A673 (cell line): Measurements from ENCODE around the gene RTN4RL1. TPM values are rescaled to one million over a fixed set of nuclear protein-coding genes. Genes with fewer than 3 reads are reported as not detected.

ENCODE experiments used
- BruUV-seq: library from RNA; stranded (reverse); fragments of 400-500 nt; replicated peaks from 2 replicates; lab custom pipeline; 2021; lab: Mats Ljungman, UMichigan
- CTCF ChIA-PET: fragments of 300-600 bp; sonication (Branson Sonifier 250); formaldehyde crosslinking; loops from one replicate; lab custom pipeline; 2022; ENCODE audit warnings: antibody characterized with exemption; lab: Charles Lee
- POLR2A ChIA-PET: fragments of 300-600 bp; sonication (Branson Sonifier 250); formaldehyde crosslinking; loops from one replicate; lab custom pipeline; 2022; ENCODE audit warnings: antibody characterized with exemption; ENCODE audit not compliant: low non-redundant PET; lab: Charles Lee
- DNase-seq: peaks from one replicate; pipeline ENCODE4 v3.0.0-alpha.2; 2015; ENCODE audit warnings: low spot score
- H3K27ac ChIP-seq: fragments of 200-600 bp; sonication (generic); 2 replicates; pipeline ENCODE4 v1.5.1; 2016; ENCODE audit warnings: mixed run types, low read depth, mild to moderate bottlenecking, mixed read lengths, antibody characterized with exemption, low read length; ENCODE audit not compliant: poor library complexity, severe bottlenecking
- H3K27me3 ChIP-seq: fragments of 200-600 bp; sonication (generic); replicated peaks from 2 replicates; pipeline ENCODE4 v1.6.1; 2017; ENCODE audit warnings: mixed run types, low read depth, mild to moderate bottlenecking, mixed read lengths, antibody characterized with exemption, low read length; ENCODE audit not compliant: insufficient read depth, poor library complexity
- H3K36me3 ChIP-seq: fragments of 200-600 bp; sonication (generic); 2 replicates; pipeline ENCODE4 v1.6.1; 2016; ENCODE audit warnings: mixed run types, mild to moderate bottlenecking, mixed read lengths, antibody characterized with exemption, low read length; ENCODE audit not compliant: insufficient read depth, poor library complexity, severe bottlenecking
- H3K4me1 ChIP-seq: fragments of 200-600 bp; sonication (generic); 2 replicates; pipeline ENCODE4 v1.6.1; 2017; ENCODE audit warnings: mixed run types, mild to moderate bottlenecking, mixed read lengths, antibody characterized with exemption, low read length; ENCODE audit not compliant: insufficient read depth, poor library complexity, severe bottlenecking
- H3K4me3 ChIP-seq: fragments of 200-600 bp; sonication (generic); 2 replicates; pipeline ENCODE4 v1.5.1; 2016; ENCODE audit warnings: low read depth, mixed run types, mild to moderate bottlenecking, mixed read lengths, low read length; ENCODE audit not compliant: poor library complexity, severe bottlenecking
- H3K9me3 ChIP-seq: fragments of 200-600 bp; sonication (generic); 2 replicates; pipeline ENCODE4 v1.6.1; 2016; ENCODE audit warnings: mixed run types, low read depth, mild to moderate bottlenecking, mixed read lengths, antibody characterized with exemption, low read length; ENCODE audit not compliant: poor library complexity, severe bottlenecking
- CTCF ChIP-seq: fragments of 300-800, 200-600 bp; sonication (generic); conservative IDR thresholded peaks from 2 replicates; pipeline ENCODE4 v1.5.1; 2017; ENCODE audit warnings: low read depth, mild to moderate bottlenecking, antibody characterized with exemption, low read length, moderate library complexity, mixed read lengths
- EZH2 ChIP-seq: fragments of 200-600 bp; sonication (generic); IDR thresholded peaks from 2 replicates; pipeline ENCODE4 v1.6.1; 2017; ENCODE audit warnings: borderline replicate concordance, low read depth, mild to moderate bottlenecking, mixed read lengths, antibody characterized with exemption, low read length; ENCODE audit not compliant: poor library complexity, severe bottlenecking
- intact Hi-C: fragments of 100-400 bp; cut with micrococcal nuclease; formaldehyde crosslinking; loops from one replicate; pipeline ENCODE4 v1.10.0; 2022; ENCODE audit not compliant: unreplicated experiment
- total RNA-seq: library from RNA; stranded (reverse); gene quantifications from 2 replicates; pipeline ENCODE4 v1.2.3, GENCODE V29; 2021

Gene RTN4RL1
- total RNA-seq, 1 experiment from 2014 or later: 0.80 TPM

GRCh38 chr17:1949754-1950153, 75.4 kb downstream of the RTN4RL1 start:
- no peak overlapping the region for H3K27ac ChIP-seq
- H3K27me3 ChIP-seq: no peaks in the 10 kb centered on the region
- BruUV-seq: no TSS peak
- H3K4me3 ChIP-seq: no peak overlapping the region
- no peak for DNase-seq
- POLR2A ChIA-PET: no interaction called here
- intact Hi-C loops: no loop called here
- CTCF ChIA-PET: no interaction called here
- no peaks in the 10 kb centered on the region for H3K36me3 ChIP-seq
- no peaks in the 10 kb centered on the region for H3K4me1 ChIP-seq
- H3K9me3 ChIP-seq: no peaks in the 10 kb centered on the region
- TF ChIP-seq CTCF (no peak), EZH2 (no peak)

DNA sequence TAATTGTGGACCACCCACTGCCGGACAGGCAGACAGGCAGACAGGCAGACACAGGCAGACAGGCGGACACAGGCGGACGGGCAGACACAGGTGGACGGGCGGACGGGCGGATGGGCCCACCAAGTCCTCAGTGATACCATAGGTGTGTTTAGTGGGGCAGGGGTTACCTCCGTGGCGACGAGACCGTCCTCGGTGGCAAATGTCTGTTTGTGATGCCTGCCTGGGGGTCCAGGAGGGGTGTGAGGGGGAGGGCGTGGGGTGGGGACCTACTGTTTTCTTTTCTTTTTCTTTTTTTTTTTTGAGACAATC, 76.7 kb downstream of the RTN4RL1 start:
- no peak overlapping the region for H3K4me3 ChIP-seq
- no peak for DNase-seq
- H3K36me3 ChIP-seq: no peaks in the 10 kb centered on the region
- no peak for TF ChIP-seq EZH2
- no peak for TF ChIP-seq CTCF
- no peaks in the 10 kb centered on the region for H3K4me1 ChIP-seq
- CTCF ChIA-PET: no interaction called here
- no peak overlapping the region for H3K27ac ChIP-seq
- intact Hi-C loops: no loop called here
- H3K27me3 ChIP-seq: no peaks in the 10 kb centered on the region
- POLR2A ChIA-PET: no interaction called here
- no TSS peak for BruUV-seq
- no peaks in the 10 kb centered on the region for H3K9me3 ChIP-seq

GRCh38 chr17:1947743-1948516, 77.2 kb downstream of the RTN4RL1 start:
- no peaks in the 10 kb centered on the region for H3K36me3 ChIP-seq
- no TSS peak for BruUV-seq
- H3K27ac ChIP-seq: no peak overlapping the region
- TF ChIP-seq EZH2: no peak
- CTCF ChIA-PET: no interaction called here
- intact Hi-C loops: no loop called here
- H3K4me1 ChIP-seq: no peaks in the 10 kb centered on the region
- H3K27me3 ChIP-seq: no peaks in the 10 kb centered on the region
- no peak for DNase-seq
- POLR2A ChIA-PET: no interaction called here
- no peaks in the 10 kb centered on the region for H3K9me3 ChIP-seq
- no peak overlapping the region for H3K4me3 ChIP-seq
